Urothelium cell line (cell line): ENCODE measurements around the gene PCYOX1L.
"Not testable (repeated sequence)": the region's sequence is repeated elsewhere in the genome, so short reads cannot be mapped to it uniquely, and the experiment has no call there.

ENCODE experiments used
- DNase-seq: peaks from one replicate; pipeline ENCODE4 v3.0.0; 2011; ENCODE audit warnings: low spot score, mixed read lengths
- FAIRE-seq: peaks from 2 replicates; lab custom pipeline; 2011; peaks lifted over from hg19 to GRCh38; lab: Jason Lieb, UNC

Gene PCYOX1L

GRCh38 chr5:149382517-149383220 lies 24.8 kb downstream of the PCYOX1L start:
- DNase-seq, result no peak
- FAIRE-seq, result no peak

- FAIRE-seq (no peak), DNase-seq (no peak)
Observed at GRCh38 chr5:149383399-149383798, 25.6 kb downstream of the PCYOX1L start.

DNA sequence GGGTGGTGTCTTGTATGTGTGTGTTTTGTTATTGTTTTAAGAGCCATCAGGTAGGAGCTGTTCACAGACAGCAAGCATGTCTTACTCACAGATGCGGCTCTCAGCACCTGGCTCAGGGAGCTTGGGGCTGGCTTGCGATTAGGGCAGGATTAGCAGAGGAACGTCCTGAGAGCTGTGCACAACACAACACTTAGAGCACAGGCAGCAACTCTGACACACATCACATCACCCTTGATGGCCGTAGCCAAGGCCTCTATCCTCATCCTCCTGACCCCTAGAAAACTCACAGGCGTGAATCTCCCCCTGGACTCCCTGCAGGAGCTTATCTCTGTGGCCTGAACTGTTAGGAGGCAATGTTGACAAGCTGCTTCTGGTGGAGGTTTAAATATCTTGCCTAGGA lies 28.3 kb downstream of the PCYOX1L start:
- FAIRE-seq, result no peak

DNA sequence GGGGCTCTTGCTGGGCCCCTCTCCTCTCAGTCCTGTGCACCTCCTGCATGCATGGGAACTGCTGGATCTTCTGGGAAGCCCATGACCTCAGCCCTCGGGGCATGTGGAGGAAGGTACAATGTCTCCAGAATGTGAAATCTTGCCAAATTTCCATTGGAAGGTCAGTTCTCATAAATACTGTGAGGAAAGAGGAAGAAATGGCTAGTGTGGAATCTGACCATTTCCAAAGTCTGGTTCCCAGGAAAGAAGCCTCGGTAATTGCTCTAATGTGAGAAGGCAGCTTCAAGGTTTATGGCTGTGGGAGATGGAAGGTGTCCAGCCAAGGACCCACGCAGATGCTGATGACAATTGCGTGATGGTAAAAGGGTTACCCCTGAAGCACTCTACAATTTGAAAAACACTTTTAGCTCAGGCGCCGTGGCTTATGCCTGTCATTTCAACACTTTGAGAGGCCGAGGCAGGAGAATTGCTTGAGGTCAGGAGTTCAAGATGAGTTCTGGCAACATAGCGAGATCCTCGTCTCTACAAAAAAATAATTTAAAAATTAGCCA lies 29.3 kb downstream of the PCYOX1L start:
- FAIRE-seq, result no peak
- no peak for DNase-seq

More for the DNA sequence above, 28.3 kb downstream of the PCYOX1L start:
- no peak for DNase-seq

- DNase-seq (no peak), FAIRE-seq (no peak)
Observed at GRCh38 chr5:149387982-149388381, 30.1 kb downstream of the PCYOX1L start.

GRCh38 chr5:149388498-149389190 lies 30.8 kb downstream of the PCYOX1L start:
- FAIRE-seq (no peak), DNase-seq (no peak)

GRCh38 chr5:149389552-149390495 lies 32.0 kb downstream of the PCYOX1L start:
- DNase-seq (no peak), FAIRE-seq (no peak)

GRCh38 chr5:149391076-149391475 lies 33.2 kb downstream of the PCYOX1L start:
- not testable (repeated sequence) for FAIRE-seq, DNase-seq

DNA sequence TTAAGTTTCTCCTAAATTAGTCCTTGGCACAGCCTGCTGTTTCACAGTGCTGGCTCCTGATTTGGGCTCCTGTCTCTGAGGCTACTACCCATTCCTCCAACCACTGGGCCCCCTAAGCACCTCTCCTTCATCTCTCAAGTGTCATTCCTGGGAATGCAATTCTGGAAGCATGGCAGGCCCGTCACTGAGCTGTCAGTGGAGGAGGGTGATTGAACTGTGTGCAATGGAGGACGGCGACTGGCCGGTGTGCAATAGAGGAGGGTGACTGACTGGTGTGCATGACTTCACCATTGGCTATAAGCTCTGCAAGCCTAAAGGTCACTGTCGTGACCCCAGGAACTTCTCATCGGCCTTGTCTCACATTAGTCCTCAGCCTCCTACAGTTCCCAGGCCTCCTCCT lies 33.7 kb downstream of the PCYOX1L start:
- DNase-seq (no peak), FAIRE-seq (no peak)

DNA sequence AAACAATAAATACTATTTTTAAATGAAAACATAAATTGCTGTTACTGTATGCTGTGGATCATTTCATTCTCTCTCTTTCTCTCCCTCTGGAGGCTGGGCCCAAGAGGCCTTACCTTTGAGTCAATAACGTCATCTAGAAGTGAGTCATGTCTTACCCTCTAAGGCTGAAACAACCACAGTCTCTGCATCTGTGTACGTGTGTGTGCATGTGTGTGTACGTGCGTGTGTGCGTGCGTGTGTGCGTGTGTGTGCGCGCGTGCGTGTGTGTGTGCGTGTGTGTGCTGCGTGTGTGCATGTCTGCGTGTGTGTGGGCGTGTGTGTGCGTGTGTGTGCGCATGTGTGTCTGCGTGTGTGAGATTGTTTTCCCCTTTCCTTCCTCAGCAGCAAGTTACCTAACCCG lies 34.9 kb downstream of the PCYOX1L start:
- DNase-seq, result peak; percentile 39
- no peak for FAIRE-seq

GRCh38 chr5:149394996-149395395 lies 37.1 kb downstream of the PCYOX1L start:
- not testable (repeated sequence) for DNase-seq

DNA sequence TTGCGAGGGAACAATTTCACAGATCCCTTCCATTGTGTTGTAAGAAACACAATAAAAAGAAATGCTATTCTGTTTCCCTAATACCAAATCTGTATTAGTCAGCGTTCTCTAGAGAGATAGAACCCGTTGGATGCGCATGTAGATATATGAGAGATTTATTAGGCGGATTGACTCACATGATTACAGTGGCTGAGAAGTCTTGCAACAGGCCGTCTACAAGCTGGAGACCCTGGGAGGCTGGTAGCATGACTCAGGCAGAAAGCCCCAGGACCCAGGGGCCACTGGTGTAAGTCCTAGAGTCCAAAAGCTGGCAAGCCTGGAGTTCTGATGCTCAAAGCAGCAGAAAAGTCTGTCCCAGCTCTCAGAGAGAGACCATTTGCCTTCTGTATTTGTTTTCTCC lies 39.7 kb downstream of the PCYOX1L start:
- no peak for FAIRE-seq
- no peak for DNase-seq

More at GRCh38 chr5:149394996-149395395, 37.1 kb downstream of the PCYOX1L start:
- FAIRE-seq, result not testable (repeated sequence)

GRCh38 chr5:149398747-149399266 lies 41.0 kb downstream of the PCYOX1L start:
- not testable (repeated sequence) for DNase-seq, FAIRE-seq

DNA sequence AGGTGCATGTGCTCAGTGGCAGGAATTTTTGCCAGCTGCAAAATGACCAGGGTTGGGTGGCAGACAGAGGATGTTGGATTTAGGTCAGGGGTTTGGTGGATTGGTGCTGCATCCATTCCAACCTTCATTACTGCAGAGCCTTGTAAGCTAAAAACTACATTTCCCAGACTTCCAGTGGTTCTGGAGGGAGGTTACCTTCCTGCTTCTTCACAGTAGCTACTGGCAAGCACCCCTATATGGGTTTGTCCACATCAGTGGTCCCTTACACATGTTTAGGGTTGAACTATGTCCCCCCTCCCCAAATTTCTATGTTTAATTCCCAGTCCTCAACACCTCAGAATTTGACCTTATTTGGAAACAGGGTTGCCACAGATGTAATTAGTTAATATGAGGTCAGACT lies 41.9 kb downstream of the PCYOX1L start:
- FAIRE-seq (no peak), DNase-seq (no peak)

GRCh38 chr5:149400304-149400703 lies 42.5 kb downstream of the PCYOX1L start:
- DNase-seq (no peak), FAIRE-seq (no peak)

- FAIRE-seq, result no peak
- no peak for DNase-seq
Observed at GRCh38 chr5:149401051-149401450, 43.2 kb downstream of the PCYOX1L start.

DNA sequence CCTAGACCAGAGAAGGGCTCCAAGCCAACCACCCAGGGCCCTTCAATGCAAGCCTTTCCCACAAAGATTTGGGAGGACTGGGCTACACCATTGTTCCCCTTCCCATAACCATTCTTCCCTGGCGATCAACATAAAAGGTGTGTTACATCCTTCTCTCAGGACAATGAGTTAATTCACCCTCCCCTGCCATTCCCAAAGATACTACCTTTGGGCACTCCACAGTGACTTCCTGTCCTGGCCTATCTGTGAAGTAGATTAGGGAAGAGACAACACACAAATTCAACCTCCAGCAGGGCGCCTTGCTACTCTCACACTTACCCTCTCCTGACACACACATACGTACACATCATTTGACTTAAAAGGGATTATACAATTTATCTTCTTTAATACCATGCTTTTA lies 44.4 kb downstream of the PCYOX1L start:
- FAIRE-seq (no peak), DNase-seq (no peak)

DNA sequence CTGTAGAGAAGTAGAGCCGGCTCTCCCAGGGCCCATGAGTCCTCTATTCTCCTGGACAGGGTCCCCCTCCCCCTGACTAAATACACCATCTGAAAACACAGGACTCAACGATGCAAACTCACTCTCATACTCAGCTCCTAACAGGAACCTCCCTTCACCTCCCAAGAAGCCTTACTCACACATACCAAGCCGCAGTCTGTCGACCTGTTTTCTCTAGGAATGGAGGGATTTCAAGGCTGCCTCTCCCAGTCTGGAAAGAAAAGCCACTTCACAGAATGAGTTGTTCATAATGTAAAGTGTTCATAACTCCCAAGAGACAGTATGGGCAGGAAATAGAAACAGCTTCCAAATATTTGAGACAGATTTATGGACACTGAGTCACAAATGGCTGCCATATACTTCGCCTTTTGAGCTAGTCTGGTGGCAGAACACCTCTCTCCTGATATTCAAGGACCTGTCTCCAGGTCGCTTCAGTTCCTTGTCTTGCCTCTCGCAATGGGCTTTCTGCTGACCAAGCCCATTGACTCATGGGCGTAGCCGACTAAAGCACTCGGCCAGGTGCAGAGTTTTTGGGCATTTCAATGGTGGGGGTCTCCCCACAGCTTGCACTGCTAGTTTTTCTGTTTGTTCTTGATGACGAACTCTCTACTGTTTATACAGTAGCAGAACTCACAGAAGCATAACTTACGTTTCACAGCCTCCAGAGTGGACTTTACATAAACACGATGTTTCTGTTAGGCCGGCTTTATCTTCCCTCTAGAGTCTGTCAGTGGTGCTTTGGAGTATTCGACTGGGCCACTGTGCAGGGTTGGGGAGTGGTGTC lies 46.3 kb downstream of the PCYOX1L start:
- peak; percentile 38 for DNase-seq
- FAIRE-seq, result peak; percentile 17

- peak; percentile 76 for DNase-seq
- FAIRE-seq, result peak; percentile 93
Observed at GRCh38 chr5:149404746-149405549, 47.1 kb downstream of the PCYOX1L start.
